ENCODE data around the gene ERVW-1. TPM values are rescaled to one million over a fixed set of nuclear protein-coding genes. Genes with fewer than 3 reads are reported as not detected.
"Not testable (repeated sequence)": the region's sequence is repeated elsewhere in the genome, so short reads cannot be mapped to it uniquely, and the experiment has no call there.

ERVW-1 gene
- total RNA-seq, 1 donor from 2014 or later = not detected

DNA sequence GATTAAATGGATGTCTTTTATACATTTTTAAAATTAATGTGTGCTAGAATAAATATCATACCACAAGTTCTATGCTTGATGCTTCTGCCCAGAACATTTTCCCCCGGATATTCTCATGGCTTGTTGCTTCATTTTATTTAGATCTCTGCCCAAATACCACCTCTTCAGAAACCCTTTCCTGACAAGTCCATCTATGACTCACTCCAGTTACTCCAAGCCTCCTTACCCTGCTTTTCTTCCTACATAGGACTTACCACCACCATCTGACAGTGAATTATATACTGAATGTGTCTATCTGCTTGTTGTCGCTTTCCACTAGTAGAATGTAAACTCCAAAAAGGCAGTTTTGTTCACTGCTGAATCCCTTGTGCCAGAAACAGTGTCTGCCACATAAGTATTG lies 19.1 kb upstream of the ERVW-1 start:
- no peaks in the 10 kb centered on the region for H3K27me3 Mint-ChIP-seq (ENCODE audit: unreplicated experiment)
- H3K9me3 Mint-ChIP-seq (ENCODE audit: unreplicated experiment) = no peaks in the 10 kb centered on the region
- no peaks in the 10 kb centered on the region for H3K36me3 Mint-ChIP-seq (ENCODE audit: unreplicated experiment)
- H3K27ac Mint-ChIP-seq (ENCODE audit: unreplicated experiment) = no peak overlapping the region
- no peak overlapping the region for H3K4me3 Mint-ChIP-seq (ENCODE audit: unreplicated experiment)
- TF ChIP-seq, protein P1, sequence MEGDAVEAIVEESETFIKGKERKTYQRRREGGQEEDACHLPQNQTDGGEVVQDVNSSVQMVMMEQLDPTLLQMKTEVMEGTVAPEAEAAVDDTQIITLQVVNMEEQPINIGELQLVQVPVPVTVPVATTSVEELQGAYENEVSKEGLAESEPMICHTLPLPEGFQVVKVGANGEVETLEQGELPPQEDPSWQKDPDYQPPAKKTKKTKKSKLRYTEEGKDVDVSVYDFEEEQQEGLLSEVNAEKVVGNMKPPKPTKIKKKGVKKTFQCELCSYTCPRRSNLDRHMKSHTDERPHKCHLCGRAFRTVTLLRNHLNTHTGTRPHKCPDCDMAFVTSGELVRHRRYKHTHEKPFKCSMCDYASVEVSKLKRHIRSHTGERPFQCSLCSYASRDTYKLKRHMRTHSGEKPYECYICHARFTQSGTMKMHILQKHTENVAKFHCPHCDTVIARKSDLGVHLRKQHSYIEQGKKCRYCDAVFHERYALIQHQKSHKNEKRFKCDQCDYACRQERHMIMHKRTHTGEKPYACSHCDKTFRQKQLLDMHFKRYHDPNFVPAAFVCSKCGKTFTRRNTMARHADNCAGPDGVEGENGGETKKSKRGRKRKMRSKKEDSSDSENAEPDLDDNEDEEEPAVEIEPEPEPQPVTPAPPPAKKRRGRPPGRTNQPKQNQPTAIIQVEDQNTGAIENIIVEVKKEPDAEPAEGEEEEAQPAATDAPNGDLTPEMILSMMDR (IDR thresholded peaks at IDR 0.05; ENCODE audit: partially characterized antibody, unreplicated experiment) = no peak
- no peak for DNase-seq
- no peaks in the 10 kb centered on the region for H3K4me1 Mint-ChIP-seq (ENCODE audit: low read depth, unreplicated experiment)

DNA sequence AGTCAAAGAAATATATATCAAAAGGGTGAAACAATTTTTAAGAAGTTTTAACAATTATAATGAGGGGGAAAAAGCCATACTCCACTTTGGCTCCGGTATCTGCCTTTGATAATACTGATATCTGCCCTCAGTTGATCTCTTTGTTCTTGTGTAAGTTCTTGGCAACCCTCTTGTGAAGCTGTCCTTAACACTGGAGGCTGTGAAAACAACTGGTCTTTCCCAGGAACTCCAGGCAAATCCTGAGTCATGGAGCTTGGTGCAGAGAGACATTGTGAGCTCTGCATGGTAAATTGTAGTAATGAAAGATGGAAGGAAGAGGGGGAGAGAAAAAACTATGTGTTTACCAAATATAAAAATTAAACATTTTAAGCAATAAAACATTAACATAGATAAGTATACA lies 11.9 kb upstream of the ERVW-1 start:
- no peaks in the 10 kb centered on the region for H3K4me1 Mint-ChIP-seq (ENCODE audit: low read depth, unreplicated experiment)

GRCh38 chr7:92487804-92488203 lies 10.1 kb upstream of the ERVW-1 start:
- TF ChIP-seq, protein P1 (IDR thresholded peaks at IDR 0.05; ENCODE audit: partially characterized antibody, unreplicated experiment) = no peak
- Mint-ChIP-seq H3K27me3 (ENCODE audit: unreplicated experiment) (no peaks in the 10 kb centered on the region), H3K36me3 (ENCODE audit: unreplicated experiment) (no peaks in the 10 kb centered on the region), H3K4me1 (ENCODE audit: low read depth, unreplicated experiment) (no peaks in the 10 kb centered on the region), H3K9me3 (ENCODE audit: unreplicated experiment) (no peaks in the 10 kb centered on the region), H3K27ac (ENCODE audit: unreplicated experiment) (no peak overlapping the region), H3K4me3 (ENCODE audit: unreplicated experiment) (no peak overlapping the region)
- DNase-seq = no peak

More for the DNA sequence above, 11.9 kb upstream of the ERVW-1 start:
- H3K36me3 Mint-ChIP-seq (ENCODE audit: unreplicated experiment) = no peaks in the 10 kb centered on the region
- DNase-seq = no peak
- H3K27ac Mint-ChIP-seq (ENCODE audit: unreplicated experiment) = no peak overlapping the region
- no peak overlapping the region for H3K4me3 Mint-ChIP-seq (ENCODE audit: unreplicated experiment)
- no peaks in the 10 kb centered on the region for H3K9me3 Mint-ChIP-seq (ENCODE audit: unreplicated experiment)
- H3K27me3 Mint-ChIP-seq (ENCODE audit: unreplicated experiment) = no peaks in the 10 kb centered on the region
- TF ChIP-seq, protein P1 (IDR thresholded peaks at IDR 0.05; ENCODE audit: partially characterized antibody, unreplicated experiment) = no peak

DNA sequence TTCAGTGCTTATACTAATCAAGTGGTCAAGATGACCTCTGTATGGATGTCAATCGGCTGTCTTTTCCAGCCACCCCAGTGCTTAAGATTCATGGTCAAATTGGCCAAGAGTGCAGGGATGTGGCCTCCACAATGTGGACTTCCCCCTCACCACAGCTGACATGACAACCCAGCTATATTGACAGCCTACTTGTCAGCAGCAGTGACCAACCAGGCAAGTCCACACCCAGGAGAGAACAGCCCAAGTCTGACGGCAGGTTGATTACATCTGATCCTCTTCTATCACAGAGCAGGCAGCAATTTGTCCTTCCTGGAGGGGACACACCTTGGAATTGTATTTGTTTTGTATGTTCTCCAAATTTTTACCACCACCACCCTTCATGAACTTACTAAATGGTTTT lies 8.2 kb upstream of the ERVW-1 start:
- Mint-ChIP-seq H3K9me3 (ENCODE audit: unreplicated experiment) (no peaks in the 10 kb centered on the region), H3K4me1 (ENCODE audit: low read depth, unreplicated experiment) (no peaks in the 10 kb centered on the region), H3K4me3 (ENCODE audit: unreplicated experiment) (no peak overlapping the region), H3K27ac (ENCODE audit: unreplicated experiment) (no peak overlapping the region), H3K36me3 (ENCODE audit: unreplicated experiment) (no peaks in the 10 kb centered on the region), H3K27me3 (ENCODE audit: unreplicated experiment) (no peaks in the 10 kb centered on the region)
- TF ChIP-seq, protein P1 (IDR thresholded peaks at IDR 0.05; ENCODE audit: partially characterized antibody, unreplicated experiment) = no peak
- no peak for DNase-seq

- Mint-ChIP-seq H3K4me3 (ENCODE audit: unreplicated experiment) (no peak overlapping the region), H3K36me3 (ENCODE audit: unreplicated experiment) (no peaks in the 10 kb centered on the region), H3K9me3 (ENCODE audit: unreplicated experiment) (no peaks in the 10 kb centered on the region), H3K27ac (ENCODE audit: unreplicated experiment) (no peak overlapping the region), H3K27me3 (ENCODE audit: unreplicated experiment) (no peaks in the 10 kb centered on the region), H3K4me1 (ENCODE audit: low read depth, unreplicated experiment) (no peaks in the 10 kb centered on the region)
- TF ChIP-seq, protein P1 (IDR thresholded peaks at IDR 0.05; ENCODE audit: partially characterized antibody, unreplicated experiment) = no peak
- no peak for DNase-seq
Observed at GRCh38 chr7:92485267-92485892, 7.6 kb upstream of the ERVW-1 start.

GRCh38 chr7:92484226-92484625 lies 6.5 kb upstream of the ERVW-1 start:
- not testable (repeated sequence) for H3K36me3 Mint-ChIP-seq (ENCODE audit: unreplicated experiment); H3K27me3 Mint-ChIP-seq (ENCODE audit: unreplicated experiment); DNase-seq

GRCh38 chr7:92483624-92484023 lies 5.9 kb upstream of the ERVW-1 start:
- H3K36me3 Mint-ChIP-seq (ENCODE audit: unreplicated experiment); H3K9me3 Mint-ChIP-seq (ENCODE audit: unreplicated experiment); H3K4me3 Mint-ChIP-seq (ENCODE audit: unreplicated experiment); H3K27ac Mint-ChIP-seq (ENCODE audit: unreplicated experiment); H3K27me3 Mint-ChIP-seq (ENCODE audit: unreplicated experiment); DNase-seq; H3K4me1 Mint-ChIP-seq (ENCODE audit: low read depth, unreplicated experiment): not testable (repeated sequence)

More at GRCh38 chr7:92484226-92484625, 6.5 kb upstream of the ERVW-1 start:
- not testable (repeated sequence) for H3K27ac Mint-ChIP-seq (ENCODE audit: unreplicated experiment); H3K4me1 Mint-ChIP-seq (ENCODE audit: low read depth, unreplicated experiment); H3K4me3 Mint-ChIP-seq (ENCODE audit: unreplicated experiment); H3K9me3 Mint-ChIP-seq (ENCODE audit: unreplicated experiment)

GRCh38 chr7:92479146-92479545 lies 1.4 kb upstream of the ERVW-1 start:
- H3K9me3 Mint-ChIP-seq (ENCODE audit: unreplicated experiment); H3K36me3 Mint-ChIP-seq (ENCODE audit: unreplicated experiment); H3K27ac Mint-ChIP-seq (ENCODE audit: unreplicated experiment); H3K27me3 Mint-ChIP-seq (ENCODE audit: unreplicated experiment); H3K4me1 Mint-ChIP-seq (ENCODE audit: low read depth, unreplicated experiment); H3K4me3 Mint-ChIP-seq (ENCODE audit: unreplicated experiment); DNase-seq: not testable (repeated sequence)
